ENCODE results near the gene LACTBL1. TPM values are rescaled to one million over a fixed set of nuclear protein-coding genes. Genes with fewer than 3 reads are reported as not detected.
"Not testable (repeated sequence)": the region's sequence is repeated elsewhere in the genome, so short reads cannot be mapped to it uniquely, and the experiment has no call there.

LACTBL1 gene
- total RNA-seq, 1 experiment from 2014 or later, result not detected

DNA sequence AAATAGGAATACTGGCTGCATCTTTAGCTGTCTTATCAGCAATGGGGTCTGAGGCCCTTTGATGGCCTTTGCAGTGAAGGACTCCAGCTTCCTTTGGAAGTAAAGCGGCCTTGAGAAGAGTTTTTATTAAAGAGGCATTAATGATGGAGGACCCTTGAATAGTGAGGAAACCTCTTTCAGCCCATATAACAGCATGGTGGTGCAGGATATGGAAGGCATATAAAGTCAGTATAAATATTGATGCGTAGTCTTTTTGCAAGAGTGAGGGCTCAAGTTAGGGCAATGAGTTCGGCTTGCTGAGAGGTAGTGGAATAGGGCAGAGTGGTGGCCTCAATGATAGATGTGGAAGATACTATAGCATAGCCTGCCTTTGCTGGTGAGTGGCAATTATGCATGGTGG is 27.5 kb upstream of the LACTBL1 start:
- not testable (repeated sequence) for H3K27ac ChIP-seq; H3K4me3 ChIP-seq; DNase-seq (ENCODE audit: low read depth in 1 of 2, low spot score in 2 of 2); H3K9me3 ChIP-seq (replicated peaks); H3K36me3 ChIP-seq; H3K4me1 ChIP-seq (replicated peaks); H3K27me3 ChIP-seq (replicated peaks)

DNA sequence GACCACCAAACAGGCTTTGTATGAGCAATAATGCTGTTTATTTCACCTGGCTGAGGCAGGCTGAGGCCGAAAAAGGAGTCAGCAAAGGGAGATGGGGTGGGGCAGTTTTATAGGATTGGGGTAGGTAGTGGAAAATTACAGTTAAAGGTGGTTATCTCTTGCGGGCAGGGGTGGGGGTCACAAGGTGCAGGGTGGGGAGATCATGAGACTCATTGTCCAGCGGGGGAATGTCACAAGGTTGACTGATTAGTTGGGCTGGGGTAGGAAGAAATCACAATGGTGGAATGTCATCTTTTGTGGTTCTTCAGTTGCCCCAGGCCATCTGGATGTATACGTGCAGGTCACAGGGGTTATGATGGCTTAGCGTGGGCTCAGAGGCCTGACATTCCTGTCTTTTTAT is 24.9 kb upstream of the LACTBL1 start:
- H3K4me1 ChIP-seq (replicated peaks), result not testable (repeated sequence)

DNA sequence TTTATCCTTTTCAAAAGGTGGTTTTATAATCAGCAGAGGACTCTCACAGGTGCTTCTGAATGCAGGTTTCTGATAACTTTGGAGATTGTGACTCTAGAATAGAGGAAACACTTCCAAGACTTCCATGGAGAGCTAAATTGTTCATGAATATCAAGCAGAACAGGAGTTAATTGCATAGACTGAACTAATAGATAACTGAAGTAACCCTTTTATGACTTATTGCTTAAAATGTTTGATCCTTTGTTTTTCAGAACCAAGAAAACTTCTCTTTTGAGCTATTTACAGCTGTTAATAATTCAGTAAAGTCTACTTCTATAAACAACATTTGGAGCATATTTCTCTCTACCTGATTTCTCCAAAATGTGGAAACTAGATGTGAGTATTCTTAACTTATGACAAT is 23.1 kb upstream of the LACTBL1 start:
- Histone ChIP-seq H3K9me3 (replicated peaks) (peaks cover 13% of the 10 kb centered on the region), H3K27me3 (replicated peaks) (no peaks in the 10 kb centered on the region), H3K27ac (no peak overlapping the region), H3K36me3 (no peaks in the 10 kb centered on the region), H3K4me1 (replicated peaks) (no peaks in the 10 kb centered on the region), H3K4me3 (no peak overlapping the region)
- DNase-seq (ENCODE audit: low read depth in 1 of 2, low spot score in 2 of 2), result no peak

More for the DNA sequence above, 24.9 kb upstream of the LACTBL1 start:
- not testable (repeated sequence) for H3K27me3 ChIP-seq (replicated peaks); H3K27ac ChIP-seq; H3K4me3 ChIP-seq; DNase-seq (ENCODE audit: low read depth in 1 of 2, low spot score in 2 of 2); H3K36me3 ChIP-seq
- peaks cover 13% of the 10 kb centered on the region for H3K9me3 ChIP-seq (replicated peaks)

DNA sequence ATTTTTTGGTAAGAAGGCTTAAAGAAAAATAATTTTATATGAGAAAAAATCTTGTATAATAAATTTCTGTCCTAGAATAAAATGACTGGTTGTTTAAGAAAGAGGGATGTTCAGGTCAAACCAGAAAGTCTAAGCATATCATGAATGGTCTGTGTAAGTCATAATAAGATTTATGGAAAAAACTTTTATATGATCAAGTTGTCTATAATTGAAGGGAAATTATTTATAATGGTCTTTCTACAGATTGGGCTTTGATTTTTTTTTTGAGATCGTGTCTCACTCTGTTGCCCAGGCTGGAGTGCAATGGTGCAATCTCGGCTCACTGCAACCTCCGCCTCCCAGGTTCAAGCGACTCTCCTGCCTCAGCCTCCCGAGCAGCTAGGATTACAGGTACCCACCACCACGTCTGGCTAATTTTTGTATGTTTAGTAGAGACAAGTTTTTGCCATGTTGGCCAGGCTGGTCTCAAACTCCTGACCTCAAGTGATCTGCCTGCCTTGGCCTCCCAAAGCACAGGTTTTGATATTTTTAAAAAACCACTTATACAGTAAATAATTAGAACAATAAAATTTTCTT is 20.6 kb upstream of the LACTBL1 start:
- not testable (repeated sequence) for H3K4me3 ChIP-seq; H3K4me1 ChIP-seq (replicated peaks); DNase-seq (ENCODE audit: low read depth in 1 of 2, low spot score in 2 of 2); H3K27me3 ChIP-seq (replicated peaks); H3K27ac ChIP-seq; H3K36me3 ChIP-seq
- H3K9me3 ChIP-seq (replicated peaks), result peaks cover 13% of the 10 kb centered on the region

DNA sequence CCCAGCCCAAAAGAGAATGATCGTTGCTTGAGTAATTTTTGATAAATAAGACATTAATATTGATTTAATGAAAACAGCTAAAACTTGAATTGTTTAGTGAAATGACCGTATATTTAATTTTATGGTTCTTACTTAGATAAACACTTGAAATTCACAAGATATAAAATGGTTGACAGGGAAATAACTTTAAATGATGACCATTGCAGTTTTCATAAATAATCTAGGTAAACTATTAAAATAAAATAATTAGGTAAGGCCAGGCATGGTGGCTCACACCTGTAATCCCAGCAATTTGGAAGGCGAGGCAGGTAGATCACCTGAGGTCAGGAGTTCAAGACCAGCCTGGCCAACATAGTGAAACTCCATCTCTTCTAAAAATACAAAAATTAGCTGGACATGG is 19.7 kb upstream of the LACTBL1 start:
- not testable (repeated sequence) for H3K4me3 ChIP-seq; H3K36me3 ChIP-seq; H3K27me3 ChIP-seq (replicated peaks); H3K4me1 ChIP-seq (replicated peaks); DNase-seq (ENCODE audit: low read depth in 1 of 2, low spot score in 2 of 2); H3K27ac ChIP-seq
- peaks cover 13% of the 10 kb centered on the region for H3K9me3 ChIP-seq (replicated peaks)

DNA sequence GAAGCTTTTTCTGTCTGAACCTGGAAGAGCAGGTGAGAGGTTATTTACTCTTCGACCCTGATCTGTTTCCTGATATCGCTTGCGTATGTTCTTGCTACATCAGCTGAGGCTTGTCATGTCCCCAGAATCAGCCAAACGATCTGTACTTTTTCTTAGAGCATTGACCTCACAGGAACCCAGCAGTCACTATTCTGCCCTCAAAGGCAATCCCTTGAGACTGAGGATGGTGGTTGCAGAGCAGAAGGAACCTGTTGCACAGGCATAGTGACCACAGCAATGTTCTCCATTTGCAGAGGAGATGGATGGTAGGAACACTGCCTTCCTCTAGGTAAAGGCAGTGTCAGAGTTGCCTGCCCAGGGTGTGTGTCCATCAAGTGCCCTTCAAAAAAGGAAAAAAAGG is 11.3 kb upstream of the LACTBL1 start:
- Histone ChIP-seq H3K27me3 (replicated peaks) (no peaks in the 10 kb centered on the region), H3K9me3 (replicated peaks) (no peaks in the 10 kb centered on the region), H3K4me1 (replicated peaks) (no peaks in the 10 kb centered on the region), H3K4me3 (no peak overlapping the region), H3K27ac (no peak overlapping the region), H3K36me3 (no peaks in the 10 kb centered on the region)
- DNase-seq (ENCODE audit: low read depth in 1 of 2, low spot score in 2 of 2), result no peak

DNA sequence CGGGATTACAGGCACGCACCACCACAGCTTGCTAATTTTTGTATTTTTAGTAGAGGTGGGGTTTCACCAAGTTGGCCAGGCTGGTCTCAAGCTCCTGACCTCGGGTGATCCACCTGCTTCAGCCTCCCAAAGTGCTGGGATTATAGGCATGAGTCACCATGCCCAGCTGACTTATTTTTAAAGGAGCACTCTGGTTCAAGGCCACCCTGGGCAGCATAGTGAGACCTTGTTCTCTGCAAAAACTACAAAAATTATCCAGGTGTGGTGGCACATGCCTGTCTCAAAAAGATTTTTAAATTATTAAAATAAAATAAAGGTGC is 7.8 kb upstream of the LACTBL1 start:
- not testable (repeated sequence) for H3K36me3 ChIP-seq; H3K4me3 ChIP-seq; H3K27me3 ChIP-seq (replicated peaks); DNase-seq (ENCODE audit: low read depth in 1 of 2, low spot score in 2 of 2); H3K27ac ChIP-seq; H3K9me3 ChIP-seq (replicated peaks); H3K4me1 ChIP-seq (replicated peaks)

DNA sequence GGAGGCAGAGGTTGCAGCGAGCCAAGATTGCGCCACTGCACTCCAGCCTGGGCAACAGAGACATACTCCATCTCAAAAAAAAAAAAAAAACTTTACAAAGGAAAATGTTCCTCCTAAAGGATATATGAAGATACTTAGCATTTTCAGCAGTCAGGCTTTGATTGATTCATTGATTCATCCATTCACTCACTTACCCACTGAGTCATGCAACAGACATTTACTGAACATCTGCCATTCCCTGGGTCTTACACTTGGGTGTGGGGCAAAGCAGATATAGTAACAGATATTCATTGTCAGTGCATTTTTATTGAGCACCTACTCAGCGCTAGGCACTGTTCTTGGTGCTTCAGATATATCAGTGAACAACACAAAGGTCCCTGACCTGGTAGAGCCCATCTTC is 5.6 kb upstream of the LACTBL1 start:
- no peak overlapping the region for H3K4me3 ChIP-seq
- no peaks in the 10 kb centered on the region for H3K27me3 ChIP-seq (replicated peaks)
- no peak for DNase-seq (ENCODE audit: low read depth in 1 of 2, low spot score in 2 of 2)
- no peak overlapping the region for H3K27ac ChIP-seq
- no peaks in the 10 kb centered on the region for H3K9me3 ChIP-seq (replicated peaks)
- H3K36me3 ChIP-seq, result no peaks in the 10 kb centered on the region
- peaks cover 10% of the 10 kb centered on the region for H3K4me1 ChIP-seq (replicated peaks)

DNA sequence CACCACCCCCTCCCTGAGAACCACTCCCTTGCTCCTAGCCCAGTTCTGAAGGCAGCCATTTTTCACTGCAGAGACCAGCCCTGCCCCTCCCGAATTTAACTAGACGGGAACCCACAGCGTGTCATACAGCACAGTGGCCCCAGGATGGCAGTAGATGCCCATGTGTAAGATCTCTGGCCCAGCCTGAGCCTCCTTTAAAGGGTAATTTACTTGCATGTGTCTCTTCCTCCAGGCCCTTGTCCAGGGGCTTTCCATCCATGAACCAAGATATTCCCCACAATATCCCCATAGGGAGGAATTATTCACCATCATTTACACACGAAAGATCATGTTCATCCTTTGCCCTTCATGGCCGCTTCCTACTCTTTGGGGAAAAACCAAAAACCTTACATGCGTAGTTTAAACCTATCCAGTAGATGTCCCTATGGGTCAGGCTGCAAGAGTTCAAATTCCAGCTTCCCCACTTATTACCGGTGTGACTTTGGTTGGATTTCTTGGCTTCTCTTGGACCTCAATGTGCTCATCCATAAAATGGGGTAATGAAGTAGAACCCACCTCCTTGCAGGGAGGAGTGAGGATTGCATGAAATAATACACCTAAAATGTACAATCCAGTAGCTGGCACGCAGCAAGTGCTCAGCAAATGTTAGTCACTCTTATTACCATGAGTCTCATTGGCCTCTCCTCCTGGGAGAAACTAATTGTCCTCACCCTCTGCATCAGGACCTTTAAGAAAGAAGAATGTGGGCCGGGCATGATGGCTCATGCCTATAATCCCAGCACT is 4.0 kb upstream of the LACTBL1 start:
- Histone ChIP-seq H3K4me3 (no peak overlapping the region), H3K27ac (no peak overlapping the region), H3K36me3 (no peaks in the 10 kb centered on the region), H3K4me1 (replicated peaks) (peaks cover 10% of the 10 kb centered on the region), H3K9me3 (replicated peaks) (no peaks in the 10 kb centered on the region), H3K27me3 (replicated peaks) (no peaks in the 10 kb centered on the region)
- peak; percentile 82 to 83 for DNase-seq (ENCODE audit: low read depth in 1 of 2, low spot score in 2 of 2)

DNA sequence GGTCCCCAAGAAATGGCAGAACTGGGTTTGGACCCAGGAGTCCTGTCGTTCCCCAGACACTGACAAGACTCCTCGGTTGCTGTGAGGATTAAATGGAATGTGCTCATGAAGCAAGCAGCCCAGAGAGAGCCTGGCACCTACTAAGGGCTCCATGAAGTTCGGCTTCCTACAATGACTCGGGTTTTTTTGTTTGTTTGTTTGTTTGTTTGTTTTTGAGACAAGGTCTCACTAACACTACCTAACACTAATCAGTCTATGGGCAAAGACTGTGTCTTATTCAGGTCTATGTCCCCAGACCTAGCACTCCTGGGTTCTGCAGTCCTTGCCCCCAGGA is 3.4 kb upstream of the LACTBL1 start:
- Histone ChIP-seq H3K4me1 (replicated peaks) (peaks cover 10% of the 10 kb centered on the region), H3K27me3 (replicated peaks) (no peaks in the 10 kb centered on the region), H3K27ac (no peak overlapping the region), H3K36me3 (no peaks in the 10 kb centered on the region), H3K4me3 (no peak overlapping the region), H3K9me3 (replicated peaks) (no peaks in the 10 kb centered on the region)
- no peak for DNase-seq (ENCODE audit: low read depth in 1 of 2, low spot score in 2 of 2)

DNA sequence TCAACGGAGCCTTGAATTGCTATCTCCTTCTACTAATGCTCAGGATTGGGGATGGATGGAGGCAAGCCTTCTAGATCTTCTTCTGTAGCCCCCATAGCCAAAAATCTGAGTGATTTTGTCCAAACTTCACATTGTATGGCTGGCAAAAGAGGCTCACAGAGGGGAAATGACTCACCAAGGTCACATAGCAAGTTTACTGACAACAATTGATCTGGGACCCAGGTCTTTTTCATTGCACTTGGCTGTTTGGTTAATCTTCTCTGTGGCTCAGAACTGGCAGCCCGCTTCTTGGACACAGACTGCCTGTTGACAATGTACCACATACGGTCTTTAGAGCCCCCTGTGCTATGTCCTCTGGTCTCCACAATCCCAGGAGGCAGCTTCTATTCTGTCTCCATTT is 3.0 kb upstream of the LACTBL1 start:
- Histone ChIP-seq H3K4me3 (no peak overlapping the region), H3K27me3 (replicated peaks) (no peaks in the 10 kb centered on the region), H3K36me3 (no peaks in the 10 kb centered on the region), H3K4me1 (replicated peaks) (peaks cover 10% of the 10 kb centered on the region), H3K9me3 (replicated peaks) (no peaks in the 10 kb centered on the region), H3K27ac (no peak overlapping the region)
- DNase-seq (ENCODE audit: low read depth in 1 of 2, low spot score in 2 of 2), result peak in 1 of 2 experiments; percentile 18

DNA sequence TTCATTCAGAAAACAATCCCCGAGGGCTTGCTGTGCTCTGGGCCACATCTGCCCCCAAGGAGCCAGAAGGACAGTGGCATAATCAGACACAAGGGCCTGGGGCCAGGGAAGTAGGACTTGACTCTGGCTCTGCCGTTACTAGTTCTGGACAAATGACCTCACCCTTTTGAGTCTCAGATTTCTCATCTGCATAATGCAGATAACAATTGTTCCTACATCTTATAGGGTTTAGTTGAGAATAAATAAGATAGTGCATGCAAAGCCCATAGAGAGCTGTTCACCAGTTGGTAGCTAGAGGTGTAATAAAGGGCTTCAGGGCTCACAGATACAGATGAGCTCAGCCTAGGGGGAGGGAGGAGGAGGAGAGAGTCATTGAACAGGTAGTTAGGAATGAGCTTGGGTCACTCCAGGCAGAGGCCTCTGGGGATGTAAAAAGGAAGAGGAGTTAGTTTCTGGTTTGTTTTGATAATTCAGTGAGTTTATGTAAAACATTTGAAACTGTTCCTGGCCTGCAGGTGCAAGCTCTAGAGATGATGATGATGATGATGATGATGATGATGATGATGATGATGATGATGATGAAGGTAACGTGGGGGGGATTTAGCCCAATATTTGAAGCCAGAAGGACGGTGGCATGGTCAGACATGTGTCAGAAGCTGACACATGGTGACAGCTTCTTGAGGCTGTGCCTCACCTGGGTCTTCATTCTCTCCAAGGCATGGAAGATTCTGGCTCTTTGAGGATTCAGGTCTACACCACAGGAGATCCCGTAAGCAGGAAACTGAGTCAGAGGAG is 858 bp downstream of the LACTBL1 start:
- no peaks in the 10 kb centered on the region for H3K9me3 ChIP-seq (replicated peaks)
- DNase-seq (ENCODE audit: low read depth in 1 of 2, low spot score in 2 of 2), result no peak

DNA sequence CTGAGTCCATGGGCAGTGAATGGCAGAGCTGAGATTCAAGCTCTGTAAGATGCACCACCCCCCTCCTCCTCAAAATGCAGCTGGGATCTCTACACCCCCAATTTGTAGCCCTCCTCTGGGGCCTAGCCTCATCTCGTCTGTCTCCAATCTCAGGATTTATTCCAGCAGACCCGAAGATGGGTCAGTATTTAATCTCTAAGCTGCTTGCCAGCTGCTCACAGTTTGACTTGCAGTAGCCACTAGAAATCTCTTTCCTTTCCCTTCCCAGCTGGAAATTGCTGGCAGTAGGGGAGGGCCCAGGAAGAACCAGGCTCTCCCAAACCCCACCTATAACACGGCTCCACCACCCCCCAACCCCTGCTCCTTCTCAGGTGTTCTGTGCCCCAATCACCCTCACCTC is 1.5 kb downstream of the LACTBL1 start:
- no peak overlapping the region for H3K27ac ChIP-seq
- peaks cover 9% of the 10 kb centered on the region for H3K4me1 ChIP-seq (replicated peaks)
- no peaks in the 10 kb centered on the region for H3K9me3 ChIP-seq (replicated peaks)
- peaks cover 26% of the 10 kb centered on the region; the same call in 1 of the 2 replicates for H3K27me3 ChIP-seq (replicated peaks)
- no peak overlapping the region for H3K4me3 ChIP-seq
- H3K36me3 ChIP-seq, result no peaks in the 10 kb centered on the region
- DNase-seq (ENCODE audit: low read depth in 1 of 2, low spot score in 2 of 2), result no peak

More for the DNA sequence above, 858 bp downstream of the LACTBL1 start:
- Histone ChIP-seq H3K36me3 (no peaks in the 10 kb centered on the region), H3K4me3 (no peak overlapping the region), H3K27ac (no peak overlapping the region), H3K27me3 (replicated peaks) (peaks cover 26% of the 10 kb centered on the region; the same call in 1 of the 2 replicates), H3K4me1 (replicated peaks) (peaks cover 10% of the 10 kb centered on the region)

DNA sequence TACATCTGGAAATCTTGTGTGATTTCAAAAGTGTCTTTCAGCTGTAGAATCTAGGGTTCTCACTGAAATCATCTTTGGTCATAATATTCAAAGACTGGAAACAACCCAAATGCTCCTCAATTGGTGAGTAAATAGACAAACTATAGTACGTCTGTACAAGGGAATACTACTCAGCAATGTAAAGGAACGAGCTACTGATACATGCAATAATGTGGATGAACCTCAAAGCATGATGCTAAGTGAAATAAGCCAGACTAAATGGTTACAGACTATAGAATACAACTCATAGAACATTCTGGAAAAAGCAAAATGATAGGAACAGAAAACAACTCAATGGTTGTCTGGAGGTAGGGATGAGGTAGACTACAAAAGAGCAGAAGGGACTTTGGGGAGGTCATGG is 2.6 kb downstream of the LACTBL1 start:
- Histone ChIP-seq H3K9me3 (replicated peaks) (no peaks in the 10 kb centered on the region), H3K36me3 (no peaks in the 10 kb centered on the region), H3K27ac (no peak overlapping the region), H3K4me3 (no peak overlapping the region), H3K27me3 (replicated peaks) (peaks cover 26% of the 10 kb centered on the region; the same call in 1 of the 2 replicates), H3K4me1 (replicated peaks) (no peaks in the 10 kb centered on the region)
- no peak for DNase-seq (ENCODE audit: low read depth in 1 of 2, low spot score in 2 of 2)
